ENCODE measurements around the gene ODAPH.
"Not testable (repeated sequence)": the region's sequence is repeated elsewhere in the genome, so short reads cannot be mapped to it uniquely, and the experiment has no call there.

The ODAPH gene, protein sequence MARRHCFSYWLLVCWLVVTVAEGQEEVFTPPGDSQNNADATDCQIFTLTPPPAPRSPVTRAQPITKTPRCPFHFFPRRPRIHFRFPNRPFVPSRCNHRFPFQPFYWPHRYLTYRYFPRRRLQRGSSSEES

DNA sequence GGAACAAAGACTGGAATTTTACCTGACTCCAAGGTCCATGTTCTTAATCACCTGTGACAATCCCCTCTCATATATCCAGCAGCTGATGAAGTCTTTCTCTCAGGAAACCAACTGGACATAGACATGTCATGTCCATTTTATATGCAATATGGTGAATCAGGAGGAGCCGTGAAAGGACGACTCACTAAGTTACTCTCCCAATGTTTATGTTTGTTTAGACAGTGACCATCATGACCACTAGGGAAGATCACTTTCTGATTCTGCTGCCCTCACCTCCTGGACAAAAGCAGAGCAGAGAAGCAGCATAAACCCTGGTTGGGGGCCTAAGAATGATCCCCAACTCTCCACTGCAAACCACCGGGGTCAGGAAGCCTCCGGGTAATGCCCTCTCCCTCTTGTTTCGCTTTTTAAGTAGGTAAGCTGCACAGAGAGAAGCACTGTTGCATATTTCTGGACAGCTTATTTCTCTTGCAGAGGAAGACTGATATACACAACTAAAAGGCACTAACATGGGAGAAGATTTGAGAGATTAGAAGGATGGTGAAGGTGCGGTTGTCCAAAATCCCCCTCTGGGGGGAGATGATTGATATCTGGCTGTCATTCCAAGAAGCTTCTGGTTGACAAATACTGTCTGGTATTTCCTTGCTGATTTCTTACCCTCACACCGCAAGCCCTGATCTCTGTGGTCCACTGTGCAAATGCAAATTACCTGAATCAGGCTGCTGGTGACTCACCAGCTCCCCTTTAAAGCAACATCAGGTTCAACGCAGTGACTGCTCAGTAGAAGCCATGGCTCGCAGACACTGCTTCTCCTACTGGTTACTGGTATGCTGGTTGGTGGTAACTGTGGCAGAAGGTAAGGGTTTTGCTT lies at the start of gene ODAPH:
Gene ODAPH, plus strand, starts transcription at position 773 of the 871 bp plus-strand sequence. Its CDS starts 17 bp downstream, at position 790.
- DNase-seq (ENCODE audit: low read depth) = peak; percentile 87

DNA sequence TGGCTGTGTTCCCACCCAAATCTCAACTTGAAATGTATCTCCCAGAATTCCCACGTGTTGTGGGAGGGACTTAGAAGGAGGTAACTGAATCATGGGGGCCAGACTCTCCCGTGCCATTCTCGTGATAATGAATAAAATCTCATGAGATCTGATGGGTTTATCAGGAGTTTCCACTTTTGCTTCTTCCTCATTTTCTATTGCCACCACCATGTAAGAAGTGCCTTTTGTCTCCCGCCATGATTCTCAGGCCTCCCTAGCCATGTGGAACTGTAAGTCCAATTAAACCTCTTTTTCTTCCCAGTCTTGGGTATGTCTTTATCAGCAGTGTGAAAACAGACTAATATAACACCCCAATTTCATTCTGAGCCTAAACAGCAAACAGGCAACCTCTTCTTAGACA lies 46.3 kb upstream of the ODAPH start:
- not testable (repeated sequence) for DNase-seq (ENCODE audit: low read depth)

DNA sequence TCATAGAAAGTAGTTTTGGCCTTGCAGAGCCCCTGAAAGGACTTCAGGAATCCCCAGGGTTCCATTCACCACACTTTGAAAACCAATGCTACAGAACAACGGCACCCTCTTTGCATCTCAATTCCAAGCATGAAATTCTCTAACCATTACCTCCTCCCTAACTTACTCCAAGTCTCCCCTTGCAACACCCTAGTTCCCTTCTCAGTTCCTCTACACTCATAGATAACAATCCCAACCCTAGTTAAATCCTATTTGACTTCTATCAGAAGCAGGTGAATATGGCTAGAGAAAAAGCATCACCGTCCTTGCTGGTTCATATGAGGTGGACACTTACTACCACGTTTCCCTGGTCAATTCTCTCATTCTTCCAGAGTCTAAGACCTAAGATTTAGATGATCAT lies 44.0 kb upstream of the ODAPH start:
- no peak for DNase-seq (ENCODE audit: low read depth)

DNA sequence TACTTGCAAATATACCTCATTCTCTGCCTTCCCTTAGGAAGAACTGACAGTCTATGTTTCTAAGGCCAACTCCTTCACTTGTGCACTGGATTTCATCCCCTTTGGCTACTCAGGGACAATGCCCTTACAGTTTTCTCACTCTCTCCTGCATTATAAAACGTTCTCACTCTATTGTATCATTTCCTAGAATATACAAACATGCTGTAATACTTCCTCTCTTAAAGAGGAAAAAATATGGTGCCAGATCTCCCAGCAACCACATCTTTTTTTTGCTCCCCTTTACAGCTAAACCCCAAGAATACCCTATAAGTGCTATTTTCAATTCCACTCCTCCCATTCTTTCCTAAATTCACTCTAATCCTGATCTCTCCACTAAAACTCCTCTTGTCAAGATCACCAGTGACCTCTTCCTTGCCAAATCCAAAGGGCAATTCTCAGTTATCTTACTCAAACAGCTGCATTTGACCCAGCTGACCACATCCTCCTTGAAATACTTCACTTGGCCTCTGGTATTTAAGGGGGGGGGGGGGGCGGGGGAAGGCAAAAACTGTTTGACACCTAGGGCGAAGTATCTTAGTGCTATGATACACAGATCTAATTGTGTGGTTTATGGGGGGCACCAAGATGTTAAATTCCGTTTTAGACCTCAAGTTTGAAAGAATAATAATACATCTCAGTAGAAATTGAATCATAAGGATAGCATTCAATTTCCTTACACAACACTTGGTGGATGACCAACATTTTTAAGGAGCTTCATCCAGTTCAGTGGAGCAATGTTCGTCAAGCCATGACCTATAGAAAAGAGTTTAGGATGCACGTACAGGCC lies 43.3 kb upstream of the ODAPH start:
- peak; percentile 56 for DNase-seq (ENCODE audit: low read depth)

DNA sequence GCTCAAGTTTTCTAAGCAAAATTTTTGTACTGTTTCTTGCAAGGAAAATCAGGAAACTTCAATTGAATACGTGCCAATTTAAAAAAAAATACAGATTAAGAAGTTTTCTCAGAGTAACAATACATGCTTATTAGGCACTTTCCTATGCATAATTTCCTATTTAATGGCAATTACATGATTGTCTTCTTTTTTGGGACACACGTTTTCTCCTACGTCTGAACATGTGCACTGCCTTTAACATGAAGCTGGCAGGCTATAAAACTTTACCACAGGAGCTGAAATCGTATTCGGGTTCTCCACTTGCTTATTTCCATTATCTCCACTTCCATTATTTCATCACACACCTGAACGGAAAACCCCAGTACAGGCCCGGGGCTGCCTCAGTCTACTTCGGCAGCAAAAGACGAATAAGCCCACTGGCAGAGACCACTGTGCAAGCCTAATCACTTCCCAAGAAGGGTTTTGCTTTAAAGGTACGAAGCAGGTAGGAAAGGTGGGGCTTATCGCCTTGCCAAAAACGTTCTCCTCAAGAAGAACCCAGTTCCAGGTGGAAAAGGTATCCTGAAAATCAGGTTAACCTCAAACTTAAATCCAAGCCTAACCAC lies 42.2 kb upstream of the ODAPH start:
- peak; percentile 20 for DNase-seq (ENCODE audit: low read depth)

DNA sequence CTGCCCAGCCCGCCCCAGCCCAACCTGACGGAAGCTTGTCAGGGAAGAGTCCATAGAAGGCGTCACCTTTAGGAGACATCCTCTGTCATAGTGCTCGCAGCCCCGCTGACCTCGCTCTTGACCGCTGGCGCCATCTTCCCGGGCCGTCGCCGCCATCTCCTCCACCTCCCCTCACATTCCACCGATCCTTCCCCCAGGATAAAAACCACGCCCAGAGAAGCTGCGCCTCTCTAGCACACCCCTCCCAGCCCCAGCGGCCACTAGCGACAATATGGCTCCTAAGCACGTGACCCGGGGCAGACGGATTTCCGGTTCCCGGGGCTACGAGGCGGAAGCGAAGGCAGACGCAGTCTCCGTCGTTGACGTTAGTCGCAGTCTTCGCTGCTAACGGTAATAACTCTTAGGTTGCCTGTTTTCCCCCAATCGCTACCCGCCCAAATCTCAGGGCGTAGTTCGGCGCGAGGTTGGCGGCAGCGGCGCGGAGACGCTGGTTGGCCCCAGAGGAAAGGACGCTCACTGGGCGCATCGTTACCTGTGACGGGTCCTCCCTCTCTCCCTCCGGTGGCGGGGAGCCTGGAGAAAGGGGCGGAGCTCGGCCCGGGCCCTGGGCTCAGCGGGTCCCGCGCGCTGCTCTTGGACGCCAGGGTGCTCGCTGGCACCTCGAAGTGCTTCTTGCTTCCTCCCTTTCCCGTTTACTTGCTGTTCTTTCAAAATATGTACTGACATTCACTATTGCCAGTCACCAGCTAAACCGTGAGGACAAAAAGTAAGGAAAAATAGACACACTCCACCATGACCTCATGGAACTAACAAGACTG lies 41.5 kb upstream of the ODAPH start, which contains the start of the genes RCHY1 and THAP6:
Gene RCHY1, minus strand, starts transcription at position 273 of the 818 bp plus-strand sequence. Its CDS starts 117 bp downstream, at position 156.
Gene THAP6, plus strand, starts transcription at position 343 of the 818 bp plus-strand sequence. CDS start 980 bp downstream, outside the sequence.
- DNase-seq (ENCODE audit: low read depth) = peak; percentile 95

DNA sequence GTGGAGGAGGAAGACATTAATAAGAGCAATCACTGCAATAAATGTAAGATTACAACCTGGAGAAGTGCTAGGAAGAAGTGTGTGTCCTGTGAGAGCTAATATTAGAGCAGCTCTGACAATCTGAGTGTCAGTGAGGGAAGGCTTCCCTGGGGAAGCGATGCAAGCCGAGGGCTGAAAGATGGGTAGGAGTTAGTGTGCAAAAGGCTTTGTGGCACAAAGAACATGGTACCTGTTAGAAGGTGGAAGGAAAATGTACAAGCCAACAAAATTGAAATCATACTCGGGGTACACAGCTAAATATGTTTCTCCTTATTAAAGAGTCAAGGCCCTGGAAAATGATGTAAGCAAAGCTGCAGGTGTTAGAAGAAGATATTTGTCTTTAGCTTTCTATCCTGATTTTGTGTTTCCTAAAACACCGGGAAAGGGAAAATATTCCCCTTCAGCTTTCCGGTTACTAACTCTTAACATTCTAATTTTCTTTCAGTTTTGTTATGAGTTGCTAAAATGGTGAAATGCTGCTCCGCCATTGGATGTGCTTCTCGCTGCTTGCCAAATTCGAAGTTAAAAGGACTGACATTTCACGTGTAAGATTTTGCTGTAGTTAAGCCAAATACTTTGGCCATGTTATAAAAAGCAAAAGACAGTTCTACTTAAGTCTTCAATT lies 40.8 kb upstream of the ODAPH start:
- no peak for DNase-seq (ENCODE audit: low read depth)

DNA sequence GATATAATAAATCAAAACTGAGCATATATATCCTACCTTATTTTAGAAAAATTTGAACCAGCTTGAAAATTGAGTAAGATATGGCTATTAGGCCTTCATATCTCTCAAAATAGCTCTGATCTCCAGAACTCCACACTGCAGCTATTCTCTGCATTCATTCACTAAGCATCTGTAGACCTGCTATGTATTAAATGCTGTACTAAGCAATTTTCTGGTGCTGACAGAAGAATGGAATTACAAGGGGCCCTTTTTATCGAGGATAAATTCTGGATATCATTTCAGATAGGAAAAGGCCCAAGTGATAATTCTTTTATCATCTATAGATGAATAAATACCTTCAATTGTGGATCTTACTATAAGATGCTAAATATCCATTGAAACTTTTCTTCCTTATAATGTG lies 39.7 kb upstream of the ODAPH start:
- DNase-seq (ENCODE audit: low read depth) = no peak

DNA sequence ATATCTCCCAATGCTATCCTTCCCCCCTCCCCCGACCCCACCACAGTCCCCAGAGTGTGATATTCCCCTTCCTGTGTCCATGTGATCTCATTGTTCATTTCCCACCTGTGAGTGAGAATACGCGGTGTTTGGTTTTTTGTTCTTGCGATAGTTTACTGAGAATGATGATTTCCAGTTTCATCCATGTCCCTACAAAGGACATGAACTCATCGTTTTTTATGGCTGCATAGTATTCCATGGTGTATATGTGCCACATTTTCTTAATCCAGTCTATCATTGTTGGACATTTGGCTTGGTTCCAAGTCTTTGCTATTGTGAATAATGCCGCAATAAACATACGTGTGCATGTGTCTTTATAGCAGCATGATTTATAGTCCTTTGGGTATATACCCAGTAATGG lies 36.4 kb upstream of the ODAPH start:
- DNase-seq (ENCODE audit: low read depth) = not testable (repeated sequence)

DNA sequence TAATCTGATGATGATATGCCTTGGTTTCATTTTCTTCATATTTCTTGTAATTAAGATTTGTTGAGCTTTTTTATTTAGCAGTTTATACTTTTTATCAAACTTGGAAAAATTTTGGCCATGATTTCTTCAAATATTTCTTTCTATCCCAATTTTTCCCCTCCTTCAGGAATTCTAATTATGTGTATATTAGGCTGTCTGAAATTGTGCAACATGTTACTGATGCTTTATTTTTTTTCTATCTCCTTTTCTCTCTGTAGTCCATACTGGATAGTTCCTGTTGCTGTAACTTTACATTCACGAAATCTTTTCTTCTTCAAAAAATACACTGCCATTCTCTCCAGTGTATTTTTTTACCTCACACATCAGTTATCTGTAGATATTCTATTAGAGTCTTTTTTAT lies 30.8 kb upstream of the ODAPH start:
- no peak for DNase-seq (ENCODE audit: low read depth)

DNA sequence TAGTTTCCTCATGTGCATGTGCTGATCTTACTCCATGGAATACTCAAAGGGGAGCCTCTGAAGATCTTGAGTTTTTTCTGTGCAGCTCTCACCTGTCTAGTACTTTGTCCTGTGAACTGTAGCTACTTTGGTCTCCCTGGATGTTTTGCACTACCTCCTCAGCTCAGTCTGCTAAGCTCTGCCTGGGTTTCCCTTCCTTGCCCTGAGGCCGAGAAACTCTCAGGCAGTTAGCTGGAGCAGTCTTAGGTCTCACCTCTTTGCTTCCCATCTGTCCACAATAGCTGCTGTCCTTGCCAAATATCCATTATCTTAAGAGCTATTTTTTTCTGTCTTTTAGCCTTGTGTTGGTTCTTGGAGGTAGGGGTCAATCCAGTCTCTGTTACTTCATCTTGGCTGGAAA lies 30.0 kb upstream of the ODAPH start:
- DNase-seq (ENCODE audit: low read depth) = no peak

DNA sequence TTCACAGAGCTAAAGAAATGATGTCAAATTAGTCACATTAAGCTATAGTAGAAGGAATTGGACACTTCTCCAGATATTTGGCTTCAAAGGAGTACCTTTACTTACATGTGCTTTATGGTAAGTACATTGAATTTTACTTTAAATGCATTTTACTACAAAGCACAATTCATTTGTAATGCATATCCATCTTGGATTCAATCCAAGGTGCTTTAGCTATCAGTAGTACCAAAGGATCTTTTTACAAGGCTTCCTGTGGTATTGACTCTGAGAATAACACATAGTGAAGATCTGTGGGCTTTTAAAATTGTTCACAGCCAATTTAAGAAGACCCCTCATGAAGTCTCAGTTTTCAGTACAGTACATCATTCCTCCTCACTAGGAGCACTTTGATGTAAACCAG lies 28.4 kb upstream of the ODAPH start:
- no peak for DNase-seq (ENCODE audit: low read depth)

DNA sequence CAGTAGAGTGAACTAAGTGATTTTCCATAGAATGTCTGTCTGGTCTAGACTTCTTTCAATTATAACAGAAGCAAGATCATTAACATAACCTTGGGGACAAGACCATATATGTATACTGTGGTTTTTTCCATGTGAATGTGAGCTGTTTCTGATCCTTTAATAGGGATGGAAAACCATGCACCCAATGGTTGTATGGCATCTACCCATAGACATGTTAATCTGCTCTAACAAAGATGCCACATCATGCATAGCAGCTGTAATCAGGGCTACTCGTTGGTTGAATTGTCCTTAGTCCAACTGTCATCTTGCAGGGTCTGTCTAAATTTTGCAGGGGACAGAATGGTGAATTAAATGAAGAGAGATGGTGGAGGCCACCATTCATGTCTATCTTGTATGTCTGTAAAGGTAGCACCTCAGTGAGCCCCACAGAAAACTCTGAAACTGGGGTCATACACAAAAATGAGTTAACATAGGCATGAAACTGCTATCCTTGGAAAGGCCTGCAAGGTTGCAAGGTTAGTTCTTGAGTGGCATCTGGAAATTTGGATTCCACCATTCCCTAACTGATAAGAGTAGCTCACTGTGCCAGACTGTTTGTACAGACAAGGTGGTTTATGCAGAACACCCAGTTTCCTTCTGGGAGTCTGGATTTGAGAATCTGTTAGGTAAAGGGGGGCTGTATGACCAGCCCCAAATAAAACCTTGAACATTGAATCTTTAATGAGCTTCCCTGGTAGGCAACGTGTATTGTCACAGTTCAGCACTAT lies 25.1 kb upstream of the ODAPH start:
- DNase-seq (ENCODE audit: low read depth) = no peak

DNA sequence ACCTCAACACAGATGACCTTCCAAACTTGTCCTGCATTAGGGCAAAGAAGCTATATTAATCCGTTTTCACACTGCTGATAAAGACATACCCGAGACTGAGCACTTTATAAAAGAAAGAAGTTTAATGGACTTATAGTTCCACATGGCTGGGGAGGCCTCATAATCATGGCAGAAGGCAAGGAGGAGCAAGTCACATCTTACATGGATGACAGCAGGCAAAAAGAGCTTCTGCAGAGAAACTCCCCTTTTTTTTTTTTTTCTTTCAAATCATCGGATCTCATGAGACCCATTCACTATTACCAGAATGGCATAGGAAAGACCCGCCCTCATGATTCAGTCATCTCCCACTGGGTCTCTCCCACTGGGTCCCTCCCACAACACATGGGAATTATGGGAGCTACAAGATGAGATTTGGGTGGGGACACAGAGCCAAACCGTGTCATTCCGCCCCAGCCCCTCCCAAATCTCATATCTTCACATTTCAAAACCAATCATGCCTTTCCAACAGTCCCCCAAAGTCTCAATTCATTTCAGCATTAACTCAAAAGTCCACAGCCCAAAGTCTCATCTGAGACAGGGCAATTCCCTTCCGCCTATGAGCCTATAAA lies 24.2 kb upstream of the ODAPH start:
- not testable (repeated sequence) for DNase-seq (ENCODE audit: low read depth)

DNA sequence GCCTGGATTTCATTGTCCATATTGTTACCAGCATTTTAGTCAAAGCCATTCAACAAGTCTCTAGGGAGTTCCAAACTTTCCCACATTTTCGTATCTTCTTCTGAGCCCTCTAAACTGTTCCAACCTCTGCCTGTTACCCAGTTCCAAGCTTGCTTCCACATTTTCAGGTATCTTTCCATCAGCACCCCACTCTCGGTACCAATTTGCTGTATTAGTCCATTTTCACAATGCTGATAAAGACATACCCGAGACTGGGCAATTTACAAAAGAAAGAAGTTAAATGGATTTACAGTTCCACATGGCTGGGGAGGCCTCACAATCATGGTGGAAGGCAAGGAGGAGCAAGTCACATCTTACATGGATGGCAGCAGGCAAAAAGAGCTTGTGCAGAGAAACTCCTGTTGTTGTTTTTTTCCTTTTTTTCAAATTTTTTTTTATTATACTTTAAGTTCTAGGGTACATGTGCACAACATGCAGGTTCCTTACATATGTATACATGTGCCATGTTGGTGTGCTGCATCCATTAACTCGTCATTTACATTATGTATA lies 22.5 kb upstream of the ODAPH start:
- DNase-seq (ENCODE audit: low read depth) = not testable (repeated sequence)

DNA sequence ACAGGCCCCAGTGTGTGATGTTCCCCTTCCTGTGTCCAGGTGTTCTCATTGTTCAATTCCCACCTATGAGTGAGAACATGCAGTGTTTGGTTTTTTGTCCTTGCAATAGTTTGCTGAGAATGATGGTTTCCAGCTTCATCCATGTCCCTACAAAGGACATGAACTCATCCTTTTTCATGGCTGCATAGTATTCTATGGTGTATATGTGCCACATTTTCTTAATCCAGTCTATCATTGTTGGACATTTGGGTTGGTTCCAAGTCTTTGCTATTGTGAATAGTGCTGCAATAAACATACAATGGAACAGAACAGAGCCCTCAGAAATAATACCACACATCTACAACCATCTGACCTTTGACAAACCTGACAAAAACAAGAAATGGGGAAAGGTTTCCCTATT lies 21.9 kb upstream of the ODAPH start:
- DNase-seq (ENCODE audit: low read depth) = not testable (repeated sequence)

DNA sequence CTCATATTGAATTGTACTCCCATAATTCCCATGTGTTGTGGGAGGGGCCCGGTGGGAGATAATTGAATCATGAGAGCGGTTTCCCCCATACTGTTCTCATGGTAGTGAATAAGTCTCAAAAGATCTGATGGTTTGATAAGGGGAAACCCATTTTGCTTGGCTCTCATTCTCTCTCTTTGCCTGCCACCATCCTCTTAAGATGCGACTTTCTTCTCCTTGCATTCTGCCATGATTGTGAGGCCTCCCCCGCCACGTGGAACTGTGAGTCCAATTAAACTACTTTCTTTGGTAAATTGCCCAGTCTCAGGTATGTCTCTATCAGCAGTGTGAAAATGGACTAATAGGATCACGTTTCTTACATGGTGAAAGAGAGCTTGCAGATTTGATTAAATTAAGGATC lies 18.6 kb upstream of the ODAPH start:
- not testable (repeated sequence) for DNase-seq (ENCODE audit: low read depth)

DNA sequence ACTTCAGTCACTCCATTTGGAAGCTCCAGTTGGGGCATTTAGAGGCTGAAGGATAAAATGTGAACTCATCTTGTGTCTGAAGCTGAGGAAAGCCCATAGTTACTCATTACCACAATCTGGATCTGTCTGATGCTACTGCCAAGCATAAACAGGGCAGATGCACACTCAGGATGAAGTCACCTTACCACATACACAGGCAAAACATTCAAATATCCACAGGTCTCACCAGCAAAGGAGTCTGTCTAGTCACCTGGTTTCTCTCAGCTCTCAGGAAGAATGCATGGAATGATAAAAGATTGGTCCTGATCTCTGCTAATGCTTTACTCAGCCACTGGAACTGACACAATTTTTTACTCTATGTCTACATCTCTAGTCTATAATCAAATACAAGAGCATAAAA lies 13.0 kb upstream of the ODAPH start:
- peak; percentile 96 for DNase-seq (ENCODE audit: low read depth)

DNA sequence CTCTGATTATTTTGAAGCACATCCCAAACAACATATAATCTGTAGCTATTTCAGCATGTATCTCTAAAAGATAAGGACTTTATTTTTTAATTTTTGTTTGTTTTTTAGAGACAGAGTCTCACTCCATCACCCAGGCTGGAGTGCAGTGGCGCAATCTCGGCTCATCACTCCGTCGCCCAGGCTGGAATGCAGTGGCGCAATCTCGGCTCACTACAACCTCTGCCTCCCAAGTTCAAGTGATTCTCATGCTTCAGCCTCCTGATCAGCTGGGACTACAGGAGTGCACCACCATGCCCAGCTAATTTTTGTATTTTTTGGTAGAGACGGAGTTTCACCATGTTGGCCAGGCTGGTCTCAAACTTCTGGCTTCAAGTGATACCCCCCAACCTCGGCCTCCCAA lies 11.6 kb upstream of the ODAPH start:
- peak; percentile 56 for DNase-seq (ENCODE audit: low read depth)
